ENCODE measurements around the gene GRIK1. TPM values are rescaled to one million over a fixed set of nuclear protein-coding genes. Genes with fewer than 3 reads are reported as not detected.

GRIK1 gene
- total RNA-seq, 4 donors from 2014 or later = 0.30 to 0.76 (median 0.36) TPM

GRCh38 chr21:29508301-29508700 lies 431.5 kb downstream of the GRIK1 start:
- WGBS, 2 donors = 83% methylated on average over 4 of the region's 4 CpGs
- DNase-seq (ENCODE audit: low spot score in 2 of 2) = no peak
- no peak for TF ChIP-seq CTCF (IDR thresholded peaks at IDR 0.05)
- no peak for TF ChIP-seq POLR2A (IDR thresholded peaks at IDR 0.05)
- no peak overlapping the region for H3K4me3 ChIP-seq (ENCODE audit: low read depth, poor library complexity, severe bottlenecking)
- intact Hi-C loops (cut with DNase I; ENCODE audit: low total_unique reads) = no loop called here

GRCh38 chr21:29506947-29507346 lies 432.8 kb downstream of the GRIK1 start:
- 83 to 86% methylated on average over 3 of the region's 3 CpGs for WGBS, 2 donors
- TF ChIP-seq POLR2A (IDR thresholded peaks at IDR 0.05) (no peak), CTCF (IDR thresholded peaks at IDR 0.05) (no peak)
- H3K4me3 ChIP-seq (ENCODE audit: low read depth, poor library complexity, severe bottlenecking) = no peak overlapping the region
- DNase-seq (ENCODE audit: low spot score in 2 of 2) = no peak
- intact Hi-C loops (cut with DNase I; ENCODE audit: low total_unique reads) = no loop called here

- H3K4me3 ChIP-seq (ENCODE audit: low read depth, poor library complexity, severe bottlenecking) = no peak overlapping the region
- TF ChIP-seq POLR2A (IDR thresholded peaks at IDR 0.05) (no peak), CTCF (IDR thresholded peaks at IDR 0.05) (no peak)
- intact Hi-C loops (cut with DNase I; ENCODE audit: low total_unique reads) = no loop called here
- 61 to 89% methylated on average over 6 of the region's 6 CpGs for WGBS, 2 donors
- no peak for DNase-seq (ENCODE audit: low spot score in 2 of 2)
Measured at GRCh38 chr21:29506214-29506613, 433.6 kb downstream of the GRIK1 start.

GRCh38 chr21:29504751-29505321 lies 435.0 kb downstream of the GRIK1 start:
- no peak overlapping the region for H3K4me3 ChIP-seq (ENCODE audit: low read depth, poor library complexity, severe bottlenecking)
- TF ChIP-seq CTCF (IDR thresholded peaks at IDR 0.05) (no peak), POLR2A (IDR thresholded peaks at IDR 0.05) (no peak)
- DNase-seq (ENCODE audit: low spot score in 2 of 2) = no peak
- intact Hi-C loops (cut with DNase I; ENCODE audit: low total_unique reads) = no loop called here
- 58 to 64% methylated on average over 3 of the region's 3 CpGs for WGBS, 2 donors

- intact Hi-C loops (cut with DNase I; ENCODE audit: low total_unique reads) = no loop called here
- 72 to 83% methylated on average over 1 of the region's 1 CpG for WGBS, 2 donors
- DNase-seq (ENCODE audit: low spot score in 2 of 2) = no peak
- TF ChIP-seq POLR2A (IDR thresholded peaks at IDR 0.05) (no peak), CTCF (IDR thresholded peaks at IDR 0.05) (no peak)
- H3K4me3 ChIP-seq (ENCODE audit: low read depth, poor library complexity, severe bottlenecking) = no peak overlapping the region
Measured at GRCh38 chr21:29501451-29501850, 438.3 kb downstream of the GRIK1 start.

GRCh38 chr21:29499734-29500343 lies 440.0 kb downstream of the GRIK1 start:
- DNase-seq (ENCODE audit: low spot score in 2 of 2) = no peak
- WGBS, 2 donors = 87 to 90% methylated on average over 10 of the region's 10 CpGs
- TF ChIP-seq CTCF (IDR thresholded peaks at IDR 0.05) = no peak
- TF ChIP-seq POLR2A (IDR thresholded peaks at IDR 0.05) = no peak
- intact Hi-C loops (cut with DNase I; ENCODE audit: low total_unique reads) = no loop called here
- no peak overlapping the region for H3K4me3 ChIP-seq (ENCODE audit: low read depth, poor library complexity, severe bottlenecking)
